Muscle layer of colon (tissue), 2 donors: ENCODE data around the gene STBD1.
A peak's percentile ranks its signal among the peaks of the same experiment; 100 is the strongest.

Source experiments
- H3K27ac ChIP-seq: one replicate; pipeline ENCODE4 v1.7.0; 2013; ENCODE audit warnings: low read depth, mild to moderate bottlenecking, low read length, moderate library complexity
- H3K27me3 ChIP-seq, 2 donors: one replicate each; pipeline ENCODE4 v1.7.0; 2013; ENCODE audit warnings: low read length in 2 of 2, mild to moderate bottlenecking in 2 of 2; ENCODE audit not compliant: insufficient read depth in 2 of 2, control insufficient read depth in 1 of 2
- H3K36me3 ChIP-seq: one replicate; pipeline ENCODE4 v1.7.0; 2013; ENCODE audit warnings: mild to moderate bottlenecking, low read length; ENCODE audit not compliant: insufficient read depth
- H3K4me1 ChIP-seq: one replicate; pipeline ENCODE4 v1.7.0; 2013; ENCODE audit warnings: mild to moderate bottlenecking, low read length; ENCODE audit not compliant: insufficient read depth
- H3K4me3 ChIP-seq, 2 donors: one replicate each; pipeline ENCODE4 v1.7.0; 2013; ENCODE audit warnings: low read length in 2 of 2, low read depth in 1 of 2, mild to moderate bottlenecking in 1 of 2, moderate library complexity in 1 of 2
- H3K9ac ChIP-seq: one replicate; pipeline ENCODE4 v1.7.0; 2013; ENCODE audit warnings: low read length
- H3K9me3 ChIP-seq: one replicate; pipeline ENCODE4 v1.7.0; 2013; ENCODE audit warnings: mild to moderate bottlenecking, low read length
- donor health status: abdominal sarcoma.
- donor health status: Adenocarcinoma of cecum.

The STBD1 gene

DNA sequence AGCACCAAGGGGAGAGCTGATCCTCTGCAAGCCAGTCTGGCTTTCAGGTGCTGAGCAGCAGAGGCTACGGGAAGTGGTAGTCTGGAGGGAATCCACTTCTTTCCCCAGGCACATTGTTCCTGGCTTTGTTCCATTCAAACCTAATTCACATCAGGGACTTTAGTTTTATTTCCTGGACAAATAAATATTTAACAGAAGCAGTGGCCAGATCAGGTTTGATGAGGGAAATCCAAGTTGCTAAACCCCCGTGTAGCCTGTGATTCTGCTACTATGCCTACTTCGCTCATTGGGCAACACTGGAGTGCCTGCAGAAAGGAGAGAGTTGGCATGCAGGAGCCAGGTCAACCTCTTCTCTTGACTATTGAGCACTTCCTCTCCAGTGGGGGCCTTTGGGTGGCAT lies 13.8 kb upstream of the STBD1 start:
- Histone ChIP-seq H3K4me1 (no peaks in the 10 kb centered on the region), H3K9me3 (no peaks in the 10 kb centered on the region), H3K9ac (no peak overlapping the region), H3K27me3 (no peaks in the 10 kb centered on the region), H3K4me3 (no peak overlapping the region), H3K27ac (no peak overlapping the region), H3K36me3 (no peaks in the 10 kb centered on the region)

DNA sequence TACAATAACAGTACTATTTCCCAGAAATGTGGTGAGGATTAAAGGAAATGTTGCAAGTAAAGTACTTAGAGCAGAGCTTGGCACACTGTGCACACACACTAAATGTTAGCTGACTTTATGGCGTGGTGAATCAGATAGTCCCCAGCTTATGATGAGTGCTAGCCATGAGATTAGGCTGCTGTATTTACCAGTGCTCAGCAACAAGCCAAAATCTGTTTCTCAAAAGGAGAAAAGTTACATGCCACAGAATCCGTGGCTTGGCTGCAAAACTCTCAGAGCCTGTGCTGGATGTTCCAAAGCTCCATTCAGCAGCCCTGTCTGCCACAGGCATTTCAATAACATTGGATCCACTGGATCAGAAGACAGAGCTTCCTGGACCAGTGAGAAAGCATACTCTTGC lies 12.8 kb upstream of the STBD1 start:
- no peaks in the 10 kb centered on the region for H3K9me3 ChIP-seq
- no peaks in the 10 kb centered on the region for H3K27me3 ChIP-seq
- H3K27ac ChIP-seq: no peak overlapping the region
- no peak overlapping the region for H3K9ac ChIP-seq
- no peaks in the 10 kb centered on the region for H3K36me3 ChIP-seq
- H3K4me1 ChIP-seq: no peaks in the 10 kb centered on the region
- H3K4me3 ChIP-seq: no peak overlapping the region

DNA sequence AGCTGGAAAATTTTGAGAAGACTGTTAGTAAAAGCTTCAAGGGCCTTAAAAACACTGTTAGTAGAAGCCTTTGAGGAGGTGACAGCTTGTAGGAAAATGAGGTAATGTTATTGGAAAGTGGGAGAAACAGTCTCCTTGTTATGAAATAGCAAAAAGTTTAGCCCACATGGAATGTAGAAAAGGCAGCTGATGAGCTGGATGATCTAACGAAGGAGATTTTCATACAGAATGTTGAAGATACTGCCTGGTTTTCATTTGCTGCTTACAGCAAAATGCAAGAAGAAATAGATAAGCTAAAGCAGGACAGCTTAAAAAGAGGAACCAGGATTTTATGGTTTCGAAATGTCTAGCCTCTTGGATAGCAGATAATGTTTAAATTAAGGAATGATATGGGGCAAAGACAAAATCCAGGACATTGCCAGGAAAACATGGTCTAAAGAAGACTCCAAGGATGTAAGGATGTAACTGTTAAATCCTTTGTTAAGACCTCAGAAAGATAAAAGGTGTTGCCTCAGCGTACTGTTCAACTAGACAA lies 10.2 kb upstream of the STBD1 start:
- no peak overlapping the region for H3K27ac ChIP-seq
- H3K27me3 ChIP-seq: no peaks in the 10 kb centered on the region
- H3K4me1 ChIP-seq: no peaks in the 10 kb centered on the region

DNA sequence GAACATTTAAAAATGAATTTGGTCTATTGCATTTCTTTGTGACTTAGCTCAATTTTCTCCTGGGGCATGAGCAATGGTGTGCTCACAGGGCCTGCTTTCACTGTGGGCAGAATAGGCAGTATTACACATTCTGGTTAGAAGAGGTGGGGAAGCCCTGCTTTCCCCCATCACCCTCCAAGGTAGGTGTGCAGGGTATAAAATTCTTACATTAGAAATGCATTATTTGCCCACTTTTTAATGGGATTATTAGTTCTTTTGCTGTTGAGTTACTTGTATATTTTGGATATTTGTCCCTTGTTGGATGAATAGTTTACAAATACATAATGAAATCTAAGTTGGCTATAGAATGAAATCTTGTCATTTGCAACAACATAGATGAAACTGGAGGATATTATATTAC lies 8.3 kb upstream of the STBD1 start:
- H3K27ac ChIP-seq: no peak overlapping the region
- no peaks in the 10 kb centered on the region for H3K27me3 ChIP-seq
- H3K9ac ChIP-seq: no peak overlapping the region
- no peaks in the 10 kb centered on the region for H3K4me1 ChIP-seq
- no peaks in the 10 kb centered on the region for H3K36me3 ChIP-seq
- H3K4me3 ChIP-seq: no peak overlapping the region
- H3K9me3 ChIP-seq: no peaks in the 10 kb centered on the region

More for the DNA sequence above, 10.2 kb upstream of the STBD1 start:
- Histone ChIP-seq H3K9me3 (no peaks in the 10 kb centered on the region), H3K9ac (no peak overlapping the region), H3K4me3 (no peak overlapping the region), H3K36me3 (no peaks in the 10 kb centered on the region)

GRCh38 chr4:76300012-76300411 lies 6.5 kb upstream of the STBD1 start:
- peaks cover 3% of the 10 kb centered on the region for H3K4me1 ChIP-seq
- no peak overlapping the region for H3K4me3 ChIP-seq
- H3K27me3 ChIP-seq: no peaks in the 10 kb centered on the region
- H3K9ac ChIP-seq: no peak overlapping the region
- H3K36me3 ChIP-seq: no peaks in the 10 kb centered on the region
- no peaks in the 10 kb centered on the region for H3K9me3 ChIP-seq
- no peak overlapping the region for H3K27ac ChIP-seq

DNA sequence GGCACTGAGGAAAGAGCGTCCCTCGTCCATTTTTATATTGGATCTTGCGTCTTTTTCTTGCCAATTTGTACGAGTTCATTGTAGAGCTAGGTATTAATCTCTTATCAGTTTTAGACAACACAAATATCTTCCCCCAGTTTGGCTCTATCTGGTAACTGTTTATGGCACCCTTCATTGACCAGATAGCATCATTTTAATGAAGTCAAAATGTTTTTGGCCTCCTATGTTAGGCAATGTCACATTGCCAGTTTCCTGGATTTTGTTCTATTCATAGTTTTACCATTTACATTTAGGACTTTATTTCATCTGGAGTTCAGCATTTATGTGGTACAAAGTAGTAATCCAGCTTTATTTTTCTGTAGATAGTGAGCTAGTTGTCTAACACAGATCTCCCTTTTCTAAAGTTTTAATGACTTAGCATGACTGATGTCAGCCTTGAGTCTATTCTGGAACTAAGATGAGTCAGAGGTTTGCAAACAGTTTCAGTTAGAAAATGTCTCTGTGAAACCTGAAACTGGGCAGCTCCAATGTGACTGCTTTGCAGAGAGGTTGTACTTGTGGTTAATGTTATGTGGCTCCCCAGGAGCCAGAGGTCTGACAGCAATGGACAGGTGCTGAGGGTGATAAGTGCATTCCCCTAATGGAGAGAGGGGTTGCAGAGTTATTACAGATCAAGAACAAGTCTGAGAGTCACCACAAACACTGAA lies 5.3 kb upstream of the STBD1 start:
- H3K4me3 ChIP-seq: no peak overlapping the region
- no peaks in the 10 kb centered on the region for H3K27me3 ChIP-seq
- no peaks in the 10 kb centered on the region for H3K36me3 ChIP-seq

DNA sequence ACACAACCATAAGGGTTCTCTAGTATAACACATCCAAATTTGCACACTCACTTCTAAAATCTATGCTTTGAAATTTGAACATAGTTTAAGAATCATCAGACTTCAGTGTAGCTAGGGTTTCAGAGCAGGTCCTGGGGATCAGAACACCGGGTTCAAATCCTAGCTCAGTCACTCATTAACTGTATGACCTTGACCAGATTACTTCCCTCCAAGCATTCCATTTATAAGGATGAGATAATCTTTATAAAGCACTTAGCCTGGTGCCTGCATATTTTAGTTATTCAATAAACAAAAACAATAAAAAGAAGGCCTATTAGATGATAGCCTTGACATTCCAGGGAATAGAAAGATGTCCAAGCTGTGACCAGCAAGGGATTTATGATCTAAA lies 4.8 kb upstream of the STBD1 start:
- H3K4me3 ChIP-seq: no peak overlapping the region

More for the DNA sequence above, 5.3 kb upstream of the STBD1 start:
- Histone ChIP-seq H3K27ac (no peak overlapping the region), H3K9ac (no peak overlapping the region), H3K9me3 (no peaks in the 10 kb centered on the region), H3K4me1 (peaks cover 10% of the 10 kb centered on the region)

GRCh38 chr4:76302826-76303438 lies 3.6 kb upstream of the STBD1 start:
- peaks cover 16% of the 10 kb centered on the region for H3K4me1 ChIP-seq
- no peaks in the 10 kb centered on the region for H3K27me3 ChIP-seq
- H3K27ac ChIP-seq: no peak overlapping the region
- no peaks in the 10 kb centered on the region for H3K9me3 ChIP-seq
- H3K4me3 ChIP-seq: no peak overlapping the region
- H3K9ac ChIP-seq: no peak overlapping the region
- H3K36me3 ChIP-seq: no peaks in the 10 kb centered on the region

More for the DNA sequence above, 4.8 kb upstream of the STBD1 start:
- H3K27ac ChIP-seq: no peak overlapping the region
- no peak overlapping the region for H3K9ac ChIP-seq
- no peaks in the 10 kb centered on the region for H3K27me3 ChIP-seq
- no peaks in the 10 kb centered on the region for H3K36me3 ChIP-seq
- H3K4me1 ChIP-seq: peaks cover 10% of the 10 kb centered on the region
- no peaks in the 10 kb centered on the region for H3K9me3 ChIP-seq

- Histone ChIP-seq H3K9me3 (no peaks in the 10 kb centered on the region), H3K4me3 (peak overlapping the region in 1 of 2 donors; percentile 91), H3K9ac (peak overlapping the region; percentile 34), H3K27me3 (no peaks in the 10 kb centered on the region), H3K36me3 (peaks cover 8% of the 10 kb centered on the region), H3K27ac (peak overlapping the region; percentile 64), H3K4me1 (peaks cover 27% of the 10 kb centered on the region)
Measured at GRCh38 chr4:76305033-76305687, 1.4 kb upstream of the STBD1 start.

- H3K9ac ChIP-seq: peak overlapping the region; percentile 18
- H3K36me3 ChIP-seq: peaks cover 8% of the 10 kb centered on the region
- H3K4me3 ChIP-seq: peak overlapping the region; percentile 73 to 91
- no peaks in the 10 kb centered on the region for H3K27me3 ChIP-seq
- peaks cover 27% of the 10 kb centered on the region for H3K4me1 ChIP-seq
- peak overlapping the region; percentile 64 for H3K27ac ChIP-seq
- no peaks in the 10 kb centered on the region for H3K9me3 ChIP-seq
Measured at GRCh38 chr4:76306882-76307659, 538 bp downstream of the STBD1 start.

GRCh38 chr4:76307660-76308014 lies 1.1 kb downstream of the STBD1 start:
- H3K9ac ChIP-seq: peak overlapping the region; percentile 18
- peaks cover 27% of the 10 kb centered on the region for H3K4me1 ChIP-seq
- H3K27me3 ChIP-seq: no peaks in the 10 kb centered on the region
- H3K36me3 ChIP-seq: peaks cover 8% of the 10 kb centered on the region
- peak overlapping the region; percentile 64 for H3K27ac ChIP-seq
- H3K9me3 ChIP-seq: no peaks in the 10 kb centered on the region
- peak overlapping the region; percentile 73 to 91 for H3K4me3 ChIP-seq
